ENCODE measurements around the gene THRAP3.

Gene THRAP3

DNA sequence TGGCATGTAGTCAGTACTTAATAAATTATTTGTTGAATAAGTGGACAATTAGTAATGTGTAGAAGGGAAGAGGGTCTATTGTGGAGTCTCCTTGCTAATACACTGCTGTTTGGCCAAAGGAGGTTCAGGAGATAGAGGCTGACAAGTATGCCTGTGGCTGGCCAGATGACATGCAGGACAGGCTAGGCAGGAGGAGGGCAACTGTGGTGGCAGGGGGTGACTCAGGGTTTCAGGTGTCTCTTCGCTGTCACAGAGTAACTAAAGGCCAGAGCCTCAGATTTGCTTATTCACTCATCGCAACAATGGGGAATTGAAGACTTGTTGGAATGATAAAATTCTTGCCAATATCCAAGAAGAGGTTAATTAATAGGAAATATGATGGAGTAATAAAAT, 33.1 kb downstream of the THRAP3 start:
- TF ChIP-seq, protein P1, sequence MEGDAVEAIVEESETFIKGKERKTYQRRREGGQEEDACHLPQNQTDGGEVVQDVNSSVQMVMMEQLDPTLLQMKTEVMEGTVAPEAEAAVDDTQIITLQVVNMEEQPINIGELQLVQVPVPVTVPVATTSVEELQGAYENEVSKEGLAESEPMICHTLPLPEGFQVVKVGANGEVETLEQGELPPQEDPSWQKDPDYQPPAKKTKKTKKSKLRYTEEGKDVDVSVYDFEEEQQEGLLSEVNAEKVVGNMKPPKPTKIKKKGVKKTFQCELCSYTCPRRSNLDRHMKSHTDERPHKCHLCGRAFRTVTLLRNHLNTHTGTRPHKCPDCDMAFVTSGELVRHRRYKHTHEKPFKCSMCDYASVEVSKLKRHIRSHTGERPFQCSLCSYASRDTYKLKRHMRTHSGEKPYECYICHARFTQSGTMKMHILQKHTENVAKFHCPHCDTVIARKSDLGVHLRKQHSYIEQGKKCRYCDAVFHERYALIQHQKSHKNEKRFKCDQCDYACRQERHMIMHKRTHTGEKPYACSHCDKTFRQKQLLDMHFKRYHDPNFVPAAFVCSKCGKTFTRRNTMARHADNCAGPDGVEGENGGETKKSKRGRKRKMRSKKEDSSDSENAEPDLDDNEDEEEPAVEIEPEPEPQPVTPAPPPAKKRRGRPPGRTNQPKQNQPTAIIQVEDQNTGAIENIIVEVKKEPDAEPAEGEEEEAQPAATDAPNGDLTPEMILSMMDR (IDR thresholded peaks at IDR 0.05; ENCODE audit: insufficient read depth, missing control alignments), result no peak
- DNase-seq (ENCODE audit: insufficient read length, low spot score) (no peak), FAIRE-seq (no peak)

DNA sequence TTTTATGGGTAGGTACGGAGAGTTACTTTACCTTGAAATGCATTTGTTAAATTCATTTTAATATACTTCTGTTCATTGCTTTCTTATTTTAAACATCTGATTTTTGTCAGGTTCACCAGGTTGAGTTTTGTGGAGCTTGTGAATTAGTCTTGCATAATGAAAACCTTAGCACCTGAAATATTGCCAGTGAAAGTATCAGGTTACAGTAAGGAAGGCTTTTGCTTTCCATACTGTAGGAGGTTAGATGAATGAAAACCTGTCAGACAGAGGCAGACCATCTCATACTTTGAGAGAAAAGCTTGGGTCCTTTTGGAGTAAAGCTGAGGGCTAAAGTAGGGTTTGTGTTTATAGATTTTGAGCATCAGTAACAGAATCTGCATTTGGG, 34.7 kb downstream of the THRAP3 start:
- TF ChIP-seq, protein P1 (IDR thresholded peaks at IDR 0.05; ENCODE audit: insufficient read depth, missing control alignments), result no peak
- DNase-seq (ENCODE audit: insufficient read length, low spot score), result no peak
- FAIRE-seq, result no peak

DNA sequence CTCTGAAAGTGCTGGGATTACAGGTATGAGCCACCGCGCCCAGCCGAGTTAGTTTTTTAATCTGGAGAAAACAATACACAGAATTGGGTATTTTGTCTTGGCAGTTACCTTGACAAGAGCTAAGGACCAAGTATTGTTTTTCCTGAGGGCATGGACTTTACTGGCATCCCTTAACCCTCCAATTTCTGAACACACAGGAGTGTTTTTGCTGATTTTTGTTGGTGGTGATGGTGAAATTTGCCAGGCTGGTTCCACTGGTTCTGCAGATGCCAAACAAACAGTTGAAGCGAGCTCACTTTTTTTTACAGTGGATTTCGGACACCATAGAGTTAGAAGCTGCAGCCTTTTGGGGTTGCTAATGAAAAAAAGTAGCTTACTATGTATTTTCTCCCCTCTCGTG, 44.7 kb downstream of the THRAP3 start:
- no peak for FAIRE-seq

DNA sequence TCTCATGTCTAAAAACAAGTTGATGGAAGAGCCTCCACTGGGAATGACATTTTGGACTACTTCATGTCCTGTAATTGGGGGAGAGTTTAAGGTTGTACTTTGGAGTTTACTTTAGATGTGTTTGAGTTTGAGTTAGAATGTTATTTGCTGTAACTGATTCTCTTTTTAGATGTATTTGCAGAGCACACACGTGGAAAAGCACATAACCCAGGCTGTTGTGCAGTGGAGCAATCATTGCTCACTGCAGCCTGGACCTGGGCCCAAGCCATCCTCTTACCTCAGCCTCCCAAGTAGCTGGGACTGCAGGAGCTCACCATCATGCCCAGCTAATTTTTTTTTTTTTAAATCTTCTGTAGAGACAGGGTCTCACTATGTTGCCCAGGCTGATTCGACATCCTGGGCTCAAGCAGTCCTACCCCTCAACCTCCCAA, 45.2 kb downstream of the THRAP3 start:
- no peak for FAIRE-seq
- TF ChIP-seq, protein P1 (IDR thresholded peaks at IDR 0.05; ENCODE audit: insufficient read depth, missing control alignments), result no peak
- no peak for DNase-seq (ENCODE audit: insufficient read length, low spot score)

More for the DNA sequence above, 44.7 kb downstream of the THRAP3 start:
- DNase-seq (ENCODE audit: insufficient read length, low spot score), result no peak
- TF ChIP-seq, protein P1 (IDR thresholded peaks at IDR 0.05; ENCODE audit: insufficient read depth, missing control alignments), result no peak

DNA sequence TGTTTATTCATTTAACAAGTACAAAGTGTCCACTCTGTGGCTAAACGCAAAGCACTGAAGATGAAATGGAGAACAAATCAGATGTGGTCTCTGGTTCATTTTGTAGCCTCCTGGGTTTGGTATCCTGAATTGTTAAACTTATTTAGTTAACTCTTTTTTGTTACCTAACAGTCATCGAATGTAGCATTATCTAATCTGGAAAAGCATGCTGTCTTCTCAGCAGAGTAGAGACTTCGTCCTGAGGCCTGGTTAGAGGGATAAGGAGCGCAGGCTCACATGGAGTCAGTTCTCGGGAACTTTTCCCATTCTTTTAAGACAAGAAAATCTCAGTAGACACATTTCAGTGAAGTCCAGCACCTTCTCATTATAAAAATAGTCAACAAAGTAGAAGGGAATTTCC, 48.8 kb downstream of the THRAP3 start:
- DNase-seq (ENCODE audit: insufficient read length, low spot score) (no peak), FAIRE-seq (no peak)
- TF ChIP-seq, protein P1 (IDR thresholded peaks at IDR 0.05; ENCODE audit: insufficient read depth, missing control alignments), result no peak

DNA sequence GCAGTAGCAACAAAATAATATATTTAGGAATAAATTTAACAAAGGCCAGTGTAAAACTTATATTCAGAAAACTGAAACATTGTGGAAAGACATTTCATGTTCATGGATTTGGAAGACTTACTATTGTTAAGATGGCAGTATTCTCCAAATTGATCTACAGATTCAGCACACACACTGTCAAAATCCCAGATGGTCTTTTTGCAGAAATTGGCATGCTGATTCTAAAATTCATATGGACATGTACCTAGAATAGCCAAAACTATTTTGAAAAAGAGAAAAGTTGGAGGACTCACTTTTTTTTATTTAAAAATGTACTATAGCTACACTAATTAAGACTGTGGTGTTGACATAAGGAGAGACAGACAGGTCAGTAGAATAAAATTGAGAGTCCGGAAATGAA, 50.0 kb downstream of the THRAP3 start:
- TF ChIP-seq, protein P1 (IDR thresholded peaks at IDR 0.05; ENCODE audit: insufficient read depth, missing control alignments), result no peak
- FAIRE-seq (no peak), DNase-seq (ENCODE audit: insufficient read length, low spot score) (no peak)

DNA sequence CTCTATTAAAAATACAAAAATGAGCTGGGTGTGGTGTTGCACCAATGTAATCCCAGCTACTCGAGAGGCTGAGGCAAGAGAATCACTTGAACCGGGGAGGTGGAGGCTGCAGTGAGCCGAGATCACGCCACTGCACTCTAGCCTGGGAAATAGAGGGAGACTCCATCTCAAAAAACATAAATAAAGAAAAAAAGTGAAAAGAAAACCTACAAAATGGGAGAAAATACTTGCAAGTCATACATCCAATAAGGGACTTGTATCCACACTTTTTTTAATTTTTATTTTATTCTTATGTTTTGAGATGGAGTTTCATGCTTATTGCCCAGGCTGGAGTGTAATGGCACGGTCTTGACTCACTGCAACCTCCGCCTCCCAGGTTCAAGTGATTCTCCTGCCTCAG, 52.4 kb downstream of the THRAP3 start:
- TF ChIP-seq, protein P1 (IDR thresholded peaks at IDR 0.05; ENCODE audit: insufficient read depth, missing control alignments), result no peak
- FAIRE-seq (no peak), DNase-seq (ENCODE audit: insufficient read length, low spot score) (no peak)
